Posterior cingulate gyrus (tissue), 11 donors: ENCODE data around the gene FMO4.
A peak's percentile ranks its signal among the peaks of the same experiment; 100 is the strongest.
"Not testable (repeated sequence)": the region's sequence is repeated elsewhere in the genome, so short reads cannot be mapped to it uniquely, and the experiment has no call there.

Experiments used
- DNase-seq, 10 donors: peaks; one replicate each; pipeline versions ENCODE4 v3.0.0 to v3.0.0-alpha.2; 2020 to 2021; ENCODE audit warnings: mixed read lengths in 3 of 10
- intact Hi-C: fragments of 100-400 bp; cut with DNase I; formaldehyde crosslinking; loops from one replicate; pipeline ENCODE4 v1.15.1; 2023

The FMO4 gene

GRCh38 chr1:171379846-171380245 is 65.9 kb downstream of the FMO4 start:
- DNase-seq: no peak
- intact Hi-C loops: no loop called here

- peak in 1 of 10 donors; percentile 69 for DNase-seq
- intact Hi-C loops: no loop called here
Measured at GRCh38 chr1:171381866-171382210, 67.9 kb downstream of the FMO4 start.

- intact Hi-C loops: no loop called here
- no peak for DNase-seq
Measured at GRCh38 chr1:171384496-171384895, 70.5 kb downstream of the FMO4 start.

- no peak for DNase-seq
- intact Hi-C loops: no loop called here
Measured at GRCh38 chr1:171389171-171389570, 75.2 kb downstream of the FMO4 start.

- intact Hi-C loops, DNase-seq: not testable (repeated sequence)
Measured at GRCh38 chr1:171390740-171391139, 76.8 kb downstream of the FMO4 start.
